BE2C (cell line): ENCODE measurements around the gene PIM3.

Source experiments
- DNase-seq: peaks from one replicate; pipeline ENCODE4 v3.0.0-alpha.2; 2020
- H3K27me3 ChIP-seq: fragments of 250-450 bp; sonication (Bioruptor Pico); 2 replicates; pipeline ENCODE4 v1.5.1; 2020; ENCODE audit warnings: mild to moderate bottlenecking
- H3K36me3 ChIP-seq: fragments of 250-450 bp; sonication (Bioruptor Pico); 2 replicates; pipeline ENCODE4 v1.5.1; 2020; ENCODE audit warnings: mild to moderate bottlenecking
- H3K4me1 ChIP-seq: fragments of 250-450 bp; sonication (Bioruptor Pico); 2 replicates; pipeline ENCODE4 v1.5.1; 2020
- H3K4me3 ChIP-seq: 2 replicates; pipeline ENCODE4 v1.5.1; 2011; ENCODE audit warnings: low read depth, low read length
- H3K9me3 ChIP-seq: fragments of 250-450 bp; sonication (Bioruptor Pico); 2 replicates; pipeline ENCODE4 v1.5.1; 2020
- CTCF ChIP-seq: IDR thresholded peaks from 2 replicates; pipeline ENCODE4 v1.5.1; 2012; ENCODE audit warnings: mild to moderate bottlenecking, low read depth, low read length

The PIM3 gene

GRCh38 chr22:50009765-50010675 is 49.4 kb downstream of the PIM3 start:
- peak; percentile 10 for DNase-seq
- Histone ChIP-seq H3K36me3 (no peaks in the 10 kb centered on the region), H3K4me3 (no peak overlapping the region), H3K9me3 (no peaks in the 10 kb centered on the region), H3K27me3 (peaks cover 21% of the 10 kb centered on the region), H3K4me1 (no peaks in the 10 kb centered on the region)
- TF ChIP-seq CTCF = no peak

- no peak for DNase-seq
- H3K27me3 ChIP-seq = peaks cover 21% of the 10 kb centered on the region
These were observed 50.3 kb downstream of the PIM3 start for GRCh38 chr22:50010676-50011446.

GRCh38 chr22:50011447-50012210 is 51.1 kb downstream of the PIM3 start:
- H3K27me3 ChIP-seq = peaks cover 21% of the 10 kb centered on the region

More at GRCh38 chr22:50010676-50011446, 50.3 kb downstream of the PIM3 start:
- no peaks in the 10 kb centered on the region for H3K9me3 ChIP-seq
- no peaks in the 10 kb centered on the region for H3K36me3 ChIP-seq
- no peak for TF ChIP-seq CTCF
- no peaks in the 10 kb centered on the region for H3K4me1 ChIP-seq
- no peak overlapping the region for H3K4me3 ChIP-seq

GRCh38 chr22:50012211-50013181 is 51.9 kb downstream of the PIM3 start, which contains the start of gene IL17REL:
Gene IL17REL, minus strand, starts transcription at chr22:50012765. Its CDS starts 119 bp downstream, at chr22:50012646.
- TF ChIP-seq CTCF = no peak
- Histone ChIP-seq H3K4me1 (no peaks in the 10 kb centered on the region), H3K27me3 (peaks cover 21% of the 10 kb centered on the region), H3K4me3 (no peak within 1 kb of the TSS), H3K9me3 (no peaks in the 10 kb centered on the region), H3K36me3 (no peaks in the 10 kb centered on the region)
- peak; percentile 17 for DNase-seq

More at GRCh38 chr22:50011447-50012210, 51.1 kb downstream of the PIM3 start:
- Histone ChIP-seq H3K4me3 (no peak overlapping the region), H3K4me1 (no peaks in the 10 kb centered on the region), H3K9me3 (no peaks in the 10 kb centered on the region), H3K36me3 (no peaks in the 10 kb centered on the region)
- DNase-seq = peak; percentile 6
- TF ChIP-seq CTCF = no peak
